Measurements from ENCODE around the gene MPPED2. TPM values are rescaled to one million over a fixed set of nuclear protein-coding genes. Genes with fewer than 3 reads are reported as not detected.

Gene MPPED2
- total and polyA plus RNA-seq, 2 donors (not counting 3 experiments of a cell fraction or from before 2014, with no cell fraction given): not detected

DNA sequence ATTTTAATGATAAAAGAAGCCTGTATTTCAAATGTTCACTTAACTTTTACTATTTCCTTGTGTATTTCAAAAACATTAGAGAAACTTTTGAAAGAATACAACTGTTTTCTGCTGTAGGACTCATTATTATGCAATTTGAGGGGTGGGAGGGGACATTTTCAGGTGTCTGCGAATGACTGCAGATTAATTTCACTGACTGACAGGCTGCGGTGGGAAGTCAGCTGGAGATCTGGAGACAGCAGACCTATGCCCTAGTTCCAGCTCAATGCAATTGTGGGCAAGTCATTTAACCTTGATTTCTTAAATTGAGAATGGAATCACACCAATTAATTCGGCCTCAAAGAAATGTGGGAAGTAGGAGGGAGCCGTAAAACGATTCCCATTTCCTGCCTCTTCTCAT is 134.5 kb downstream of the MPPED2 start:
- Histone ChIP-seq H3K9me1 (replicated peaks; ENCODE audit: control insufficient read depth, extremely low read depth, insufficient read depth, low read length) (no peaks in the 10 kb centered on the region), H3K4me3 (replicated peaks in 1 of 3; ENCODE audit: insufficient read depth in 1 of 3, low read depth in 1 of 3, low read length in 3 of 3) (no peak overlapping the region), H3K4me1 (ENCODE audit: control insufficient read depth, extremely low read depth, insufficient read depth, low read length) (no peaks in the 10 kb centered on the region), H3K9ac (replicated peaks; ENCODE audit: extremely low read depth, insufficient read depth, low read length) (no peak overlapping the region), H3K9me3 (replicated peaks; ENCODE audit: control insufficient read depth, insufficient read depth, low read length) (no peaks in the 10 kb centered on the region), H3K4me2 (ENCODE audit: insufficient read depth, low read length) (no peak overlapping the region), H4K20me1 (replicated peaks; ENCODE audit: control insufficient read depth, extremely low read depth, insufficient read depth, low read length) (no peaks in the 10 kb centered on the region), H3K79me2 (ENCODE audit: control insufficient read depth, insufficient read depth, low read length) (no peaks in the 10 kb centered on the region), H3K36me3 (ENCODE audit: control insufficient read depth in 2 of 2, extremely low read depth in 1 of 2, insufficient read depth in 2 of 2, low read length in 2 of 2) (no peaks in the 10 kb centered on the region), H2AFZ (ENCODE audit: low read depth, low read length) (no peak overlapping the region), H3K27ac (ENCODE audit: insufficient read depth, low read depth, low read length) (no peak overlapping the region), H3K27me3 (ENCODE audit: control insufficient read depth in 2 of 2, insufficient read depth in 2 of 2, low read length in 2 of 2) (no peaks in the 10 kb centered on the region)
- DNase-seq (ENCODE audit: low read depth, low spot score) (no peak), FAIRE-seq (no peak)
- dilution Hi-C loops (cut with MboI; ENCODE audit: extremely low pct_ligation_motif_present, low sequenced_read_pairs) (no loop called here), intact Hi-C loops (cut with micrococcal nuclease) (no loop called here)
- CTCF ChIA-PET: no interaction called here
- POLR2A ChIA-PET: no interaction called here
- no peak for TF ChIP-seq POLR2A (IDR thresholded peaks at IDR 0.05; ENCODE audit: low read depth, low read length)
- no peak for TF ChIP-seq POLR2AphosphoS5 (IDR thresholded peaks at IDR 0.05; ENCODE audit: insufficient read depth, low read depth, low read length)
- no peak for TF ChIP-seq JUN (IDR thresholded peaks at IDR 0.05; ENCODE audit: borderline replicate concordance, insufficient read depth, insufficient read length, low read depth)
- no TSS peak for BruUV-seq (replicated peaks)

DNA sequence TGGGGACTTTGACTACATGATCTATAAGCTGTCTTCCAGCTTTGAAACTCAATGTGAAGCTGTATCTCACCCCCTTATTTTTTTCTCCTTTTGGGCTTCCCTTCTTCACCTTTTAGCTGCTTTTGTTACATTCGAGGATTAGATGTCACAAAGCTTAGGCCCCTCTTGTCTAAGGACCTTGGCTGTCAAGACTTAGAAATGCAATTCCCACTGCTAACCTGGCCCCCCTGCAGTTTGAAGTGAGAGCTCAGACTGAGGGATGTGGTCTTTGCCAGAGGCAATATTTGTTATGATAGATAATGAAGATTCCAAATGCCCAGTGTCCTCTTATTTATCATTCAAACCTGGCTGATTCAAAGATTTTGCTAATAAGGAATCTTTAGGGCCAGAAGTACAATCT is 135.0 kb downstream of the MPPED2 start:
- dilution Hi-C loops (cut with MboI; ENCODE audit: extremely low pct_ligation_motif_present, low sequenced_read_pairs) (no loop called here), intact Hi-C loops (cut with micrococcal nuclease) (no loop called here)
- BruUV-seq (replicated peaks): no TSS peak
- no peaks in the 10 kb centered on the region for H3K4me1 ChIP-seq (ENCODE audit: control insufficient read depth, extremely low read depth, insufficient read depth, low read length)
- FAIRE-seq (no peak), DNase-seq (ENCODE audit: low read depth, low spot score) (no peak)
- no peak overlapping the region for H3K27ac ChIP-seq (ENCODE audit: insufficient read depth, low read depth, low read length)
- no peaks in the 10 kb centered on the region for H3K9me3 ChIP-seq (replicated peaks; ENCODE audit: control insufficient read depth, insufficient read depth, low read length)
- TF ChIP-seq, protein P1, sequence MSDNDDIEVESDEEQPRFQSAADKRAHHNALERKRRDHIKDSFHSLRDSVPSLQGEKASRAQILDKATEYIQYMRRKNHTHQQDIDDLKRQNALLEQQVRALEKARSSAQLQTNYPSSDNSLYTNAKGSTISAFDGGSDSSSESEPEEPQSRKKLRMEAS (IDR thresholded peaks at IDR 0.05; ENCODE audit: insufficient read depth, insufficient read length): no peak
- TF ChIP-seq JUN (IDR thresholded peaks at IDR 0.05; ENCODE audit: borderline replicate concordance, insufficient read depth, insufficient read length, low read depth) (no peak), EZH2 (IDR thresholded peaks at IDR 0.05; ENCODE audit: borderline replicate concordance, low read depth, low read length, severe bottlenecking) (no peak), MYC (IDR thresholded peaks at IDR 0.05; ENCODE audit: low read depth, low read length) (no peak), POLR2A (IDR thresholded peaks at IDR 0.05; ENCODE audit: low read depth, low read length) (no peak), POLR2AphosphoS5 (IDR thresholded peaks at IDR 0.05; ENCODE audit: insufficient read depth, low read depth, low read length) (no peak), FOS (IDR thresholded peaks at IDR 0.05; ENCODE audit: borderline replicate concordance, insufficient read depth, low read length) (no peak), GATA2 (IDR thresholded peaks at IDR 0.05; ENCODE audit: insufficient read depth, insufficient read length, low read depth, low read length) (no peak)
- TF ChIP-seq, protein P2, sequence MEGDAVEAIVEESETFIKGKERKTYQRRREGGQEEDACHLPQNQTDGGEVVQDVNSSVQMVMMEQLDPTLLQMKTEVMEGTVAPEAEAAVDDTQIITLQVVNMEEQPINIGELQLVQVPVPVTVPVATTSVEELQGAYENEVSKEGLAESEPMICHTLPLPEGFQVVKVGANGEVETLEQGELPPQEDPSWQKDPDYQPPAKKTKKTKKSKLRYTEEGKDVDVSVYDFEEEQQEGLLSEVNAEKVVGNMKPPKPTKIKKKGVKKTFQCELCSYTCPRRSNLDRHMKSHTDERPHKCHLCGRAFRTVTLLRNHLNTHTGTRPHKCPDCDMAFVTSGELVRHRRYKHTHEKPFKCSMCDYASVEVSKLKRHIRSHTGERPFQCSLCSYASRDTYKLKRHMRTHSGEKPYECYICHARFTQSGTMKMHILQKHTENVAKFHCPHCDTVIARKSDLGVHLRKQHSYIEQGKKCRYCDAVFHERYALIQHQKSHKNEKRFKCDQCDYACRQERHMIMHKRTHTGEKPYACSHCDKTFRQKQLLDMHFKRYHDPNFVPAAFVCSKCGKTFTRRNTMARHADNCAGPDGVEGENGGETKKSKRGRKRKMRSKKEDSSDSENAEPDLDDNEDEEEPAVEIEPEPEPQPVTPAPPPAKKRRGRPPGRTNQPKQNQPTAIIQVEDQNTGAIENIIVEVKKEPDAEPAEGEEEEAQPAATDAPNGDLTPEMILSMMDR (IDR thresholded peaks at IDR 0.05; ENCODE audit: extremely low read depth in 1 of 2, insufficient read depth in 1 of 2, low read depth in 1 of 2, low read length in 2 of 2): no peak
- H3K9ac ChIP-seq (replicated peaks; ENCODE audit: extremely low read depth, insufficient read depth, low read length): no peak overlapping the region
- H2AFZ ChIP-seq (ENCODE audit: low read depth, low read length): no peak overlapping the region
- no peak overlapping the region for H3K4me2 ChIP-seq (ENCODE audit: insufficient read depth, low read length)
- CTCF ChIA-PET: no interaction called here
- H3K4me3 ChIP-seq (replicated peaks in 1 of 3; ENCODE audit: insufficient read depth in 1 of 3, low read depth in 1 of 3, low read length in 3 of 3): no peak overlapping the region
- no peaks in the 10 kb centered on the region for H3K36me3 ChIP-seq (ENCODE audit: control insufficient read depth in 2 of 2, extremely low read depth in 1 of 2, insufficient read depth in 2 of 2, low read length in 2 of 2)
- POLR2A ChIA-PET: no interaction called here
- no peaks in the 10 kb centered on the region for H3K27me3 ChIP-seq (ENCODE audit: control insufficient read depth in 2 of 2, insufficient read depth in 2 of 2, low read length in 2 of 2)
- no peaks in the 10 kb centered on the region for H3K79me2 ChIP-seq (ENCODE audit: control insufficient read depth, insufficient read depth, low read length)
- H3K9me1 ChIP-seq (replicated peaks; ENCODE audit: control insufficient read depth, extremely low read depth, insufficient read depth, low read length): no peaks in the 10 kb centered on the region
- H4K20me1 ChIP-seq (replicated peaks; ENCODE audit: control insufficient read depth, extremely low read depth, insufficient read depth, low read length): no peaks in the 10 kb centered on the region
